ENCODE data around the gene PIGC. TPM values are rescaled to one million over a fixed set of nuclear protein-coding genes. Genes with fewer than 3 reads are reported as not detected.

PIGC gene
- total and polyA plus RNA-seq, 10 of the 15 experiments (the other 5 are each of a cell fraction or from before 2014, with no cell fraction given), result 11.0 to 37.3 (median 19.6) TPM

- SMC1A ChIA-PET (ENCODE audit: uncharacterized antibody, unreplicated experiment), result no interaction called here
- H3K4me2 ChIP-seq (ENCODE audit: control insufficient read depth, insufficient read depth), result no peak overlapping the region
- H3K27ac ChIP-seq (ENCODE audit: control insufficient read depth, insufficient read depth), result no peak overlapping the region
- TF ChIP-seq SRF (IDR thresholded peaks at IDR 0.05; ENCODE audit: low read depth in 2 of 2, low read length in 2 of 2), result no peak
- POLR2A ChIA-PET, result no interaction called here
- 25% methylated on average over 5 of the region's 5 CpGs for WGBS (ENCODE audit: insufficient coverage, insufficient replicate concordance, low lambda C conversion rate, missing lambda C conversion rate)
- no peaks in the 10 kb centered on the region for H3K4me1 ChIP-seq (ENCODE audit: control insufficient read depth, insufficient read depth, low read length)
- intact Hi-C loops (cut with micrococcal nuclease; ENCODE audit: unreplicated experiment), result no loop called here
- no TSS peak for BruUV-seq (replicated peaks)
- DNase-seq (ENCODE audit: low read depth, low spot score) (no peak), FAIRE-seq (no peak), ATAC-seq (no peak)
- CTCF ChIA-PET, result interaction anchor here (1.0 kb wide), 1 partner anchor 13 kb away, joined by 3 read pairs; no protein-coding TSS in a partner anchor
- H3K79me2 ChIP-seq (ENCODE audit: control insufficient read depth, insufficient read depth, low read length), result no peaks in the 10 kb centered on the region
- in situ Hi-C loops (cut with MboI), result no loop called here
- H3K9me3 ChIP-seq (replicated peaks; ENCODE audit: control insufficient read depth, insufficient read depth, low read length), result no peaks in the 10 kb centered on the region
- no peak overlapping the region for H2AFZ ChIP-seq (ENCODE audit: control insufficient read depth, low read depth, low read length)
- H3K36me3 ChIP-seq (ENCODE audit: control insufficient read depth in 2 of 2, insufficient read depth in 2 of 2, low read length in 1 of 2), result no peaks in the 10 kb centered on the region
- no peaks in the 10 kb centered on the region for H3K27me3 ChIP-seq (replicated peaks in 1 of 2; ENCODE audit: control insufficient read depth in 2 of 2, insufficient read depth in 2 of 2, low read length in 1 of 2)
- RAD21 ChIA-PET (ENCODE audit: unreplicated experiment), result no interaction called here
- no peaks in the 10 kb centered on the region for H4K20me1 ChIP-seq (ENCODE audit: control insufficient read depth, insufficient read depth)
- H3K4me3 ChIP-seq, result no peak overlapping the region
- H3K9ac ChIP-seq (ENCODE audit: control insufficient read depth, insufficient read depth, low read length), result no peak overlapping the region
Observed at GRCh38 chr1:172485626-172486025, 41.8 kb upstream of the PIGC start.

DNA sequence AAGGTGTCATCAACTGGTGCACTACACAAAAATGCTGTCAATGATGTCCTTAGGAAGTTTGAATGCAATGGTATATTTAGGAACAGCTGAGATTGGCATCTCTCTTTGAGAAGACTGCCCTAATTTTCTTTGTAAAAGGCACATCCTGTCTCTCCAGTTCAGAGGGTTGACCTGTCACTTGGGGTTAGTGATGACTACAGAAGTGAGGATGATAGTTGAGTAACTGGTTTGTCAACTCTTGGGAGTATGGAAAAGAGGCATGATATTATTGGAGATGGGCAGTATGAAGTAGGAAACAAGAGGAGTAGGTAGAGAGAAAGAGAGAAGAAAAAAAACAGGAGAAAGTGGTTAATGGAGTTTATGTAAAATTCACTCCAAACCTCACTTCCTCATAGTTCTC lies 40.4 kb upstream of the PIGC start:
- Histone ChIP-seq H3K4me3 (no peak overlapping the region), H3K27ac (ENCODE audit: control insufficient read depth, insufficient read depth) (no peak overlapping the region), H3K27me3 (replicated peaks in 1 of 2; ENCODE audit: control insufficient read depth in 2 of 2, insufficient read depth in 2 of 2, low read length in 1 of 2) (no peaks in the 10 kb centered on the region), H3K9me3 (replicated peaks; ENCODE audit: control insufficient read depth, insufficient read depth, low read length) (no peaks in the 10 kb centered on the region), H2AFZ (ENCODE audit: control insufficient read depth, low read depth, low read length) (no peak overlapping the region), H3K4me1 (ENCODE audit: control insufficient read depth, insufficient read depth, low read length) (no peaks in the 10 kb centered on the region), H4K20me1 (ENCODE audit: control insufficient read depth, insufficient read depth) (no peaks in the 10 kb centered on the region), H3K36me3 (ENCODE audit: control insufficient read depth in 2 of 2, insufficient read depth in 2 of 2, low read length in 1 of 2) (no peaks in the 10 kb centered on the region), H3K9ac (ENCODE audit: control insufficient read depth, insufficient read depth, low read length) (no peak overlapping the region), H3K79me2 (ENCODE audit: control insufficient read depth, insufficient read depth, low read length) (no peaks in the 10 kb centered on the region), H3K4me2 (ENCODE audit: control insufficient read depth, insufficient read depth) (no peak overlapping the region)
- ChIA-PET RAD21 (ENCODE audit: unreplicated experiment) (no interaction called here), CTCF (no interaction called here), POLR2A (no interaction called here), SMC1A (ENCODE audit: uncharacterized antibody, unreplicated experiment) (interaction anchor here (1.2 kb wide), 1 partner anchor 9 kb away, joined by 3 read pairs; no protein-coding TSS in a partner anchor)
- in situ Hi-C loops (cut with MboI), result no loop called here
- DNase-seq (ENCODE audit: low read depth, low spot score), result no peak
- no peak for FAIRE-seq
- TF ChIP-seq, protein P1, sequence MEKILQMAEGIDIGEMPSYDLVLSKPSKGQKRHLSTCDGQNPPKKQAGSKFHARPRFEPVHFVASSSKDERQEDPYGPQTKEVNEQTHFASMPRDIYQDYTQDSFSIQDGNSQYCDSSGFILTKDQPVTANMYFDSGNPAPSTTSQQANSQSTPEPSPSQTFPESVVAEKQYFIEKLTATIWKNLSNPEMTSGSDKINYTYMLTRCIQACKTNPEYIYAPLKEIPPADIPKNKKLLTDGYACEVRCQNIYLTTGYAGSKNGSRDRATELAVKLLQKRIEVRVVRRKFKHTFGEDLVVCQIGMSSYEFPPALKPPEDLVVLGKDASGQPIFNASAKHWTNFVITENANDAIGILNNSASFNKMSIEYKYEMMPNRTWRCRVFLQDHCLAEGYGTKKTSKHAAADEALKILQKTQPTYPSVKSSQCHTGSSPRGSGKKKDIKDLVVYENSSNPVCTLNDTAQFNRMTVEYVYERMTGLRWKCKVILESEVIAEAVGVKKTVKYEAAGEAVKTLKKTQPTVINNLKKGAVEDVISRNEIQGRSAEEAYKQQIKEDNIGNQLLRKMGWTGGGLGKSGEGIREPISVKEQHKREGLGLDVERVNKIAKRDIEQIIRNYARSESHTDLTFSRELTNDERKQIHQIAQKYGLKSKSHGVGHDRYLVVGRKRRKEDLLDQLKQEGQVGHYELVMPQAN (conservative IDR thresholded peaks at IDR 0.05), result no peak
- no peak for TF ChIP-seq MXI1 (IDR thresholded peaks at IDR 0.05; ENCODE audit: low read depth, low read length)
- no peak for TF ChIP-seq BCL11A (IDR thresholded peaks at IDR 0.05; ENCODE audit: low read depth, low read length)
- TF ChIP-seq PML (IDR thresholded peaks at IDR 0.05; ENCODE audit: low read length), result no peak
- no peak for TF ChIP-seq PAX5 (IDR thresholded peaks at IDR 0.05; ENCODE audit: borderline replicate concordance, low read depth, low read length)
- TF ChIP-seq NFXL1 (IDR thresholded peaks at IDR 0.05; ENCODE audit: borderline replicate concordance), result no peak
- no TSS peak for BruUV-seq (replicated peaks)
- ATAC-seq, result no peak
- intact Hi-C loops (cut with micrococcal nuclease; ENCODE audit: unreplicated experiment), result no loop called here

Data from GM12878 (cell line).